Activated CD4-positive, alpha-beta T cell treated with anti-CD3 and anti-CD28 coated beads, Interleukin-2, amount 50 U/mL, for 16 hours (primary cell): ENCODE measurements around the gene PRKAR1B.
"Not testable (repeated sequence)": the region's sequence is repeated elsewhere in the genome, so short reads cannot be mapped to it uniquely, and the experiment has no call there.

ENCODE experiments used
- DNase-seq: peaks from one replicate; pipeline ENCODE4 v3.0.0-alpha.2; 2020

PRKAR1B gene

DNA sequence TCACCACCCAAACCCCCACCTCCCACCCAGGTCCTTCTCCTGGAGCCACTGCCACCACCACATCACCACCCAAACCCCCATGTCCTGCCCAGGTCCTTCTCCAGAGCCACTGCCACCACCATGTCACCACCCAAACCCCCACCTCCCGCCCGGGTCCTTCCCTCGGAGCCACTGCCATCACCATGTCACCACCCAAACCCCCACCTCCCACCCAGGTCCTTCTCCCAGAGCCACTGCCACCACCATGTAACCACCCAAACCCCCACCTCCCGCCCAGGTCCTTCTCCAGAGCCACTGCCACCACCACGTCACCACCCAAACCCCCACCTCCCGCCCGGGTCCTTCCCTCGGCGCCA is 175.5 kb downstream of the PRKAR1B start:
- not testable (repeated sequence) for DNase-seq

- no peak for DNase-seq
Measured at GRCh38 chr7:550881-551614, 176.0 kb downstream of the PRKAR1B start.

DNA sequence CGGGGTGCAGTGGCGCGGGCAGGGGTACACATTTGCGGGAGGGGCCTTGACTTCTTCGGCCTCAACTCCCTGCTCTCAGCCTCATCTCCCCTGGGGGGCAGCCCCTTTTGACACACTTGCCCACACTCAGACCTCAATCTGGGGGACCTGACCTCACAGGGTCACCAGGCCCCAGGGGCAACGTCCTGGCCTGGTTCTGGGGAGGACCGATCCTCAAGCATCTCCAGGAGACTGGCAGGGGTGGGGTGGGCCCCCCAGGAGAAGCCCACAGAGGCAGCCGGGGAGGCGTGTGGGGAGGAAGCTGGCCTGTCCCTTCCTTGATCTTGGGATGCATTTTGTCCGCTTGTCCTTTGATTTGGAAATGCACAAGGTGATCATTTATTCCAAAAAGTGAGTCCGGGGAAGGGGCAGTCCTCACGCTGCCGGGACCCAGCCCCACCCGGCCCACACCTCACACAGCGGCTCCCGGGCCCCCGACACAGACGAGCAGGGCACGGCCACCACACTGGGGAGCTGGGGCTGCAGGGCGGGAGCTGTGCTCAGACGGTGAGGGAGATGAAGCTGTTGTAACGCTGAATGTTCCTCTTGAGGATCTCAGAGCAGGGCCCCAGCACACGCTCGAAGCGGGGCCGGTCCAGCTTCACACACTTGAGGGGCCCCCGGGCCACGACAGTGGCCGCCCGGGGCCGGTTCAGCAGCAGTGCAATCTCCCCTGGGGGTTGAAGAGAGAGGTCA is 177.0 kb downstream of the PRKAR1B start:
- no peak for DNase-seq

- no peak for DNase-seq
Measured at GRCh38 chr7:549066-549890, 177.8 kb downstream of the PRKAR1B start.

DNA sequence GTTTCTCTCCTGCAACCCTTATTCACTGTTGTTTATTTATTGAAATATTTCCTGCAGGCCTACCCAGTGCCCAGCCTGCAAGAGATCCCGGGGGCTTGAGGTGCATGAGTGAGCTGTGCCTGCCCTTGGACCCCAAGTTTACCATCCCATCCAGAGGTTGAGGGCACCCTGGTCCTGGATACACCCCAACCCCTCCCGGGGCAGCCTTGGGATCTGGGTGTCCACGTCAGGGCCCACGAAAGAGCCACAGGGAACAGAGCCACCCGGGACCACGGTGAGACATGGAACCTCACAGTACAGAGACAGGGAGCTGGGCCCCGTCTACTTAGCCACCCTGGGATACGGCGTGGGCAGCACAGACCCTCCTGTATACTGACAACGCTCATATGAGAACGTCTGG is 178.7 kb downstream of the PRKAR1B start:
- DNase-seq, result no peak

DNA sequence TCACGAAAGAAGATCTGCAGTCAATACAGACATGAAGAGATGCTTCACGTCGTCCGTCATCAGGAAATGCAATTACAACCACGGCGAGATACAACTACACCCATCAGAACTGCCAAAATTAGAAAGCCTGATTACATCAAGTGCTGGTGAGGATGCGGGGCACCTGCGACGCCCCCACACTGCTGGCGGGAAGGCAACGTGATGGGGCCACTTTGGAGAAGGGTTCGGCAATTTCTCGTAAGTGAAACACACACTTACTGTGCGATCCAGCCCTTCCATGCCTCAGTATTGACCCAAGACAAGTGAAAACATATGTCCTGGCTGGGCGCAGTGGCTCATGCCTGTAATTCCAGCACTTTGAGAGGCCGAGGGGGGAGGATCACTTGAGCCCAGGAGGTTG is 181.6 kb downstream of the PRKAR1B start:
- no peak for DNase-seq

- DNase-seq, result no peak
Measured at GRCh38 chr7:544338-545221, 182.5 kb downstream of the PRKAR1B start.

GRCh38 chr7:543501-544337 is 183.4 kb downstream of the PRKAR1B start:
- DNase-seq, result no peak

DNA sequence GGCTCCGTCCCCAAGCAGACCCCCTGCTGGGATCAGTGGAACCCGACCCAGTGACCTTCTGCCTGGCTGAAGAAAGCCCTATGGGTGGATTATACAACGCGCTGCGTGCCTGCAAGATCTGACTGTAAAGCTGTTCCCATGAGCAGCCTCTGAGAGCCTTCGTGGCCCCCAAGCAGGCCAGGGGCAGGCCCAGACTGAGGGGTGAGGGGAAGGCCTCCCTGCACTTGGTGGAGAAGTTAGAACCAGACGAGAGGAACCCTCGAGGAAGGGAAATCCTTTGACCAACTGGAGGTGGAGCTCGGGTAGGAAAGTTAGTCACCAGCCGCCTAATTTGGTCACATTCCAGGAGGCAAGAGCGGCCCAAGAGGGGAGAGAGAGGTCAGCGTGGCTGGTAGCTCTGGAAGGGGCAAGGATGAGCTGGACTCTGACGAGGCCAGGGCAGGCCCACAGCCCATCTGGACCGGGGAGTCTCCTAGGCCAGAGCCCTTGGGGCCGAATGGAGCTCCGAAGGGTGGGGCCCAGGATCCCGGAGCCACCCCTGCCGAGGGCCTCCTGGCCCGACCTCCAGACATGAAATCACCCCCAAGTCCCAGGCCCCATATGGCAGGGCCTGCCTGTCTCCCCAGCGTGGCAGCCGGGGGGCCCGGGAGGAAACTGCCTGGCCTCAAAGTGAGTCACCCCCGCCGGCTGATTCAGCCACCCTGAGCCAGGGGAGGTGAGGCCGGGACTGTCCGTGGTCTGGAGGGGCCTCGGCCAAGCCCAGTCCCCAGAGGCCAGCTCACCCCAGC is 184.2 kb downstream of the PRKAR1B start:
- no peak for DNase-seq

DNA sequence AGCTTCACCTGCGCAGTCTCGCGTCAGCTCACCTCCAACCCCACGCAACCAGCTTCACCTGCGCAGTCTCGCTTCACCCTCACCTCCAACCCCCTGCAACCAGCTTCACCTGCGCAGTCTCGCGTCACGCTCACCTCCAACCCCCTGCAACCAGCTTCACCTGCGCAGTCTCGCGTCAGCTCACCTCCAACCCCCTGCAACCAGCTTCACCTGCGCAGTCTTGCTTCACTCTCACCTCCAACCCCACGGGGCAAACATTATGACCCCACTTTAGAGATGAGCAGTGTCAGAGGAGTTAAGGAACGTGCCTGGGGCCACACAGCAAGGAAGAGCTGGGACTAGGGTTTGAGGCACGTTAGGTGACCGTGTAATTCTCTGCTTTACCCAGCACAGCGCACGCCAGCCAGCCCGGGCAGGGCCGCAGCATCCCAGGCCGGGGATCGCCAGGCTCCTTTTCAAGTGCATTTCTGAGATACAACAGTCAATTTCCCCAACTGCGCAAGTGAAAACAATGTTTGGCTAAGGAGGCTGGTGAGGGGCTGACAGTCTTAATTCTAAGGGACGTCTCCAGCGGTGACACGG is 184.9 kb downstream of the PRKAR1B start:
- DNase-seq, result no peak

- DNase-seq, result no peak
Measured at GRCh38 chr7:541661-542060, 185.4 kb downstream of the PRKAR1B start.

GRCh38 chr7:540997-541396 is 186.1 kb downstream of the PRKAR1B start:
- no peak for DNase-seq

DNA sequence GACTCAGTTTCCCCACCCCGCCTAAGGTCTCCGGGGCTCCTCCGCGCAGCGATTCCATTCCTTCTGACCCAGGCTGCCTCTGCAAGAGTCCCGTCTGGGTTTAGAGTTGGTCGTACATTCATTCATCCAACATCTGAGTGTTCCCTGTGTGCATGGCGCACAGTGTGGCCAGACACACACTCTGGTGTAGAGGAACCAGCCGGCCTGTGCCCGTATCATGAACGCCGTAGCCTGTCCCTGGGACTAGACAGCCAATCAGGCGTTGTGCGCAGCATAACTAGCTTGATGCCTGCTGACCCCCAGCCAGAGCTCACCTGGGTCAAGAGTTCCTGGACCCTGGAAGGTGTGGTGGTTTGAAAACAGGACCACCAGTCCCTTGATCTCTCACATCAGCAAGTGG is 186.5 kb downstream of the PRKAR1B start:
- DNase-seq, result no peak

DNA sequence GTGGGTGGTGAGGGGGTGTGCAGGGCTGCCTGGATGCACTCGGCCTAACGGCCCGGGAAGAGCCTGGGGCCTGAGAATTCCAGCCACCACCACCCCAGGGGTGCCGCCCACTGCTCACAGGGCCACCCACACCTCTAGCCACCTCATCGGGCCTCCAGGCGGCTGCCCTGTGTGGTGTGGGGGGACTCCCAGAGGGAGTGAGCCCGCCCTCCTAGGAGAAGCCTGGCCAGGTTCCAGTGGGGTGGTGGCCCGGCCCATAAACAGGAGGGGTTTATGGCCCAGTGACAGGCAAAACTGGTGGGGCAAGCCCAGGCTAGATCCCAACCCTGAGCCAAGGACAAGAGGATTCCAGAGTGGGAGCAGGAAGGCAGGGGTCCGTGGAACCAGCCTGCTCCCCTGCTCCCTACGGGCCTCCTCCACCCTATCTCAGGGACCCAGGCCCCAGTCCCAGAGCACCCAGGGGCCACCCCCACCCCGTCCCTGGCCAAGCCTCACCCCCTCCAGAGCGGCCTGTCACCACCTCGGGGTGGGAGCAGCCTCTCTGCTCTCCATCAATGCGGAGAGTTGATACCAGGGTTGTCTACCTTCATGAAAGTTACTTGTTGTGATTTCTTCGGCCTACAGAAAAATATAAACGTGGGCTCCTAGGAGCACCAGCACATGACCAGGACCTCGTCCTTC is 187.2 kb downstream of the PRKAR1B start:
- no peak for DNase-seq

DNA sequence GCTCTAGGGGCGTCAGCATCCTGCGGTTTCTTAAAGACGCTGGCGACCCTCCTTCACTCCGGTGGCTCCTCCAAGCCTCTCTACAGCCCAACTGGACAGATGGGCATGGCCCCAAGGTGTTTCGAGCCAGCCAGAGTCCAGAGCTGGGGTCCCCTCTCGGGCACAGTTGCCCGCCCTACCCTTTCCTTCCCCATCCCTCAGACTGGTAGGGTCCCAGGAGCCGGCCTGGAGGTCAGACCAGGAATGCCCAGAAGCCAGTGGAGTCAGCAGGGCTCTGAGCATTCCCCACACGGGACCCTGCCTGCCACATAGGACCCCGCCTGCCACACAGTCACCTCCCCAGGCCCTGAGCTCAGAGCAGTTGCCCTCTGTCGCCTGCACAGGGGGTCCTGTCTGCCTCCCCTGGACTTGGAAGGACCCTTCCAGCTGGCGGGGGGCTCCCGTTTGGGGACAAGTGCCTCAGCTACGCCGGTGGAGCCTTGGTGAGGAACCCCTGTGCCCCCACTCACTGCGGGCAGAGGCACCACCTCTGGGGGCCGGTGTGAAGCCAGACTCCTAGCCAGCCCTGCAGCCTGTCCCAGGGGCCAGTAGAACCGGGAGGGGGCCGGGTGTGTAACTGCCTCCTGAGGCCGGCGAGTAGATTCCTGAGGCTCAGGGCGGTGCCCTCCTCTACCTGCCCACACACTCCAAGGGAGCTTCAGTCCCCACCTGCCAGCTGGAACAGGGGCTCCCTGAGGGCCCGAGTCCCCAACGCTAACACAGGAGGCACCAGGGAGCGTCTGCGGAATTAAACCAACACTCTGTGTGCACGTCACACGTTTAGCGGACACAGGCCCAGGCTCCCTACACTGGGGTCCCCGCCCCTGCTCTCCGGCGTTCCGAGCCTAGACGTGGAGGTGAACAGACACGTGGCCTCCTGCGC is 188.1 kb downstream of the PRKAR1B start:
- no peak for DNase-seq

DNA sequence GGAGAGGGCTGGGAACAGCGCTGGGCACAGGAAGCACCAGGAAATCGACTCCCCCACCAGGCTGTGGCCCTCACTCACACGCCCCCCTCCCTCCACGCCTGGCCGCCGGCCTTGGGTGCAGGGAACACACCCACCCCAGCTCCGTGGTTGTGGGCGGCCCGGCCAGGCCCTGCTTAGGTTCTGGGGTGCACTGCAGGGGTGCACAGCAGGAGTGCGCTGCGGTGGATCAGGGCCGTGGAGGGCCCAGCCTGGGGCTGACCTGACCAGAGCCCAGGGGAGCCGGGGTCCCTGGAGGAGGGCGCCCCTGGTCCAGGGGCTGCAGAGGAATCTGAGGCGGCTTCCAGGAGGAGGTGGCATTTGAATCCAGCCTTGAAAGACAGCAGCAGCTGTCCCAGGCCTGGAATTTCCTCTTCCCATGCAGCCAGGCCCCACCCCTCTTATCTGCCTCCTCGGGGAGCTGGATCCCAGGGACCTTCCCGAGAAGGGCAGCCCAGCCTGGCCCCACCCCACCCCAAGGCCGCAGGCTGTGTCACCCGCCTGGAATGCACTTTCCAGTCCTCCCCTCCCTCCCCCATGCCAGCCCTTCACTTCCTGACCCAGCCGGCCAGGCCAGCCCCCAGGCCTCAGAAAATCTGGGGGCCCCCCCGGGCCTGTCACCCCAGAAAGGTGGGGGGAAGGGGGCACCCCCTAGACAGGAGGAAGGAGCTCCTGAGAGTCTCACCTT is 189.0 kb downstream of the PRKAR1B start:
- DNase-seq, result no peak

- no peak for DNase-seq
Measured at GRCh38 chr7:536231-536630, 190.8 kb downstream of the PRKAR1B start.

GRCh38 chr7:534959-535358 is 192.1 kb downstream of the PRKAR1B start:
- DNase-seq, result no peak
